WTC11 (cell line): ENCODE results near the gene KITLG. TPM values are rescaled to one million over a fixed set of nuclear protein-coding genes. Genes with fewer than 3 reads are reported as not detected.

ENCODE experiments used
- ATAC-seq: fragments of 200-7000 bp; cut with Tn5 transposase; 2 replicates; pipeline ENCODE4 v1.10.0; 2021; ENCODE audit warnings: mild to moderate bottlenecking, moderate library complexity
- CTCF ChIA-PET: fragments of 300-600 bp; sonication (Branson Sonifier 250); formaldehyde crosslinking; loops from one replicate; lab custom pipeline; 2021; ENCODE audit warnings: antibody characterized with exemption; lab: Charles Lee
- POLR2A ChIA-PET: fragments of 350-600 bp; sonication (Branson Sonifier 250); formaldehyde crosslinking; loops from one replicate; lab custom pipeline; 2021; ENCODE audit warnings: antibody characterized with exemption; lab: Charles Lee
- DNase-seq: peaks from one replicate; pipeline ENCODE4 v3.0.0; 2021; ENCODE audit warnings: low spot score
- H3K27ac Mint-ChIP-seq: 2 replicates; pipeline ENCODE4 v1.8.0; 2021; ENCODE audit warnings: mixed read lengths
- H3K27me3 Mint-ChIP-seq: 2 replicates; pipeline ENCODE4 v1.8.0; 2021; ENCODE audit warnings: low read depth, mild to moderate bottlenecking, moderate library complexity, mixed read lengths
- H3K36me3 Mint-ChIP-seq: 2 replicates; pipeline ENCODE4 v1.8.0; 2021; ENCODE audit warnings: mixed read lengths
- H3K4me1 Mint-ChIP-seq: 2 replicates; pipeline ENCODE4 v1.8.0; 2022; ENCODE audit warnings: mixed read lengths
- H3K4me3 Mint-ChIP-seq: 2 replicates; pipeline ENCODE4 v1.8.0; 2021; ENCODE audit warnings: mild to moderate bottlenecking, moderate library complexity, mixed read lengths
- H3K9me3 Mint-ChIP-seq: 2 replicates; pipeline ENCODE4 v1.8.0; 2021; ENCODE audit warnings: mixed read lengths
- ATF1 ChIP-seq: sonication (generic); formaldehyde crosslinking; IDR thresholded peaks from 2 replicates; pipeline ENCODE4 v1.8.1; 2023; ENCODE audit warnings: mild to moderate bottlenecking, moderate library complexity, missing genetic modification reagents
- FOXK1 ChIP-seq: sonication (generic); formaldehyde crosslinking; IDR thresholded peaks from 2 replicates; pipeline ENCODE4 v1.8.0; 2022; ENCODE audit warnings: mild to moderate bottlenecking, moderate library complexity, missing genetic modification reagents
- GTF2I ChIP-seq: fragments of 250-450 bp; sonication (Bioruptor Pico); conservative IDR thresholded peaks from 2 replicates; pipeline ENCODE4 v1.4.0; 2021; ENCODE audit warnings: mild to moderate bottlenecking
- ZBTB21 ChIP-seq: sonication (generic); formaldehyde crosslinking; IDR thresholded peaks from 2 replicates; pipeline ENCODE4 v1.8.1; 2023; ENCODE audit warnings: mild to moderate bottlenecking, missing genetic modification reagents, borderline replicate concordance
- ZNF121 ChIP-seq: sonication (generic); formaldehyde crosslinking; IDR thresholded peaks from 2 replicates; pipeline ENCODE4 v1.8.0; 2023; ENCODE audit warnings: missing genetic modification reagents
- ZNF138 ChIP-seq: sonication (generic); formaldehyde crosslinking; conservative IDR thresholded peaks from 2 replicates; pipeline ENCODE4 v1.8.1; 2022; ENCODE audit warnings: mild to moderate bottlenecking, moderate library complexity, missing genetic modification reagents
- total RNA-seq: library from RNA; stranded (reverse); gene quantifications from 3 replicates; pipeline ENCODE4 v1.2.3, GENCODE V29; 2021
- TF ChIP-seq, protein P1 (sequence below): sonication (generic); formaldehyde crosslinking; IDR thresholded peaks from 2 replicates; pipeline ENCODE4 v1.8.1; 2023; ENCODE audit warnings: mild to moderate bottlenecking, missing genetic modification reagents, borderline replicate concordance
- TF ChIP-seq, protein P2 (sequence below): fragments of 250-450 bp; sonication (Bioruptor Pico); IDR thresholded peaks from 2 replicates; pipeline ENCODE4 v1.8.0; 2021; ENCODE audit warnings: mild to moderate bottlenecking
- TF ChIP-seq, protein P3 (sequence below): sonication (generic); formaldehyde crosslinking; IDR thresholded peaks from 2 replicates; pipeline ENCODE4 v1.8.1; 2023; ENCODE audit warnings: mild to moderate bottlenecking, missing genetic modification reagents, moderate library complexity
- TF ChIP-seq, protein P4 (sequence below): sonication (generic); formaldehyde crosslinking; IDR thresholded peaks from 2 replicates; pipeline ENCODE4 v1.8.1; 2022; ENCODE audit warnings: mild to moderate bottlenecking, missing genetic modification reagents, moderate library complexity, borderline replicate concordance
- TF ChIP-seq, protein P5 (sequence below): sonication (generic); formaldehyde crosslinking; IDR thresholded peaks from 2 replicates; pipeline ENCODE4 v1.8.1; 2023; ENCODE audit warnings: mild to moderate bottlenecking, missing genetic modification reagents, moderate library complexity
- TF ChIP-seq, protein P6 (sequence below): sonication (generic); formaldehyde crosslinking; IDR thresholded peaks from 2 replicates; pipeline ENCODE4 v1.8.0; 2022; ENCODE audit warnings: mild to moderate bottlenecking, missing genetic modification reagents
- TF ChIP-seq, protein P7 (sequence below): sonication (generic); formaldehyde crosslinking; IDR thresholded peaks from 2 replicates; pipeline ENCODE4 v1.8.0; 2022; ENCODE audit warnings: mild to moderate bottlenecking, missing genetic modification reagents

KITLG gene
- total RNA-seq, 1 experiment from 2014 or later = 12.5 TPM

DNA sequence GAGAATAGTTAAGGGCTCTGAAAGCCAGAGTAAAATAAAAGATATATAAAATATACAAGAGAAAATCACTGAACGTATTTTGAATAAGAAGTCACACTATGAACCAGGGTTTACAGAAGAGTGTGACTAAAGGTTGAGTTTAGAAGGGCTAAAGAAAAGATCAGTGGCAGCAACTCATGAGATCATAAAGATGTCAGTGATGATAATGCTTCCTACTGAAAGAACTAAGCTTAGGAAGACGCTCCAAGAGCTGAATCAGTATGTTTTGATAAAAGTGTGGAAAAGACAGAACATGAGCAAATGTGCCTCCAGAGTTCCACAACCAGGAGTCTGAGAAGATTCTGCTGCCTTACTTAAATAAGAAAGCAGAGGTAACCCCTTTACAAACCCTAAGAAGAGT is 74.6 kb downstream of the KITLG start (continued):
- TF ChIP-seq, protein P1, sequence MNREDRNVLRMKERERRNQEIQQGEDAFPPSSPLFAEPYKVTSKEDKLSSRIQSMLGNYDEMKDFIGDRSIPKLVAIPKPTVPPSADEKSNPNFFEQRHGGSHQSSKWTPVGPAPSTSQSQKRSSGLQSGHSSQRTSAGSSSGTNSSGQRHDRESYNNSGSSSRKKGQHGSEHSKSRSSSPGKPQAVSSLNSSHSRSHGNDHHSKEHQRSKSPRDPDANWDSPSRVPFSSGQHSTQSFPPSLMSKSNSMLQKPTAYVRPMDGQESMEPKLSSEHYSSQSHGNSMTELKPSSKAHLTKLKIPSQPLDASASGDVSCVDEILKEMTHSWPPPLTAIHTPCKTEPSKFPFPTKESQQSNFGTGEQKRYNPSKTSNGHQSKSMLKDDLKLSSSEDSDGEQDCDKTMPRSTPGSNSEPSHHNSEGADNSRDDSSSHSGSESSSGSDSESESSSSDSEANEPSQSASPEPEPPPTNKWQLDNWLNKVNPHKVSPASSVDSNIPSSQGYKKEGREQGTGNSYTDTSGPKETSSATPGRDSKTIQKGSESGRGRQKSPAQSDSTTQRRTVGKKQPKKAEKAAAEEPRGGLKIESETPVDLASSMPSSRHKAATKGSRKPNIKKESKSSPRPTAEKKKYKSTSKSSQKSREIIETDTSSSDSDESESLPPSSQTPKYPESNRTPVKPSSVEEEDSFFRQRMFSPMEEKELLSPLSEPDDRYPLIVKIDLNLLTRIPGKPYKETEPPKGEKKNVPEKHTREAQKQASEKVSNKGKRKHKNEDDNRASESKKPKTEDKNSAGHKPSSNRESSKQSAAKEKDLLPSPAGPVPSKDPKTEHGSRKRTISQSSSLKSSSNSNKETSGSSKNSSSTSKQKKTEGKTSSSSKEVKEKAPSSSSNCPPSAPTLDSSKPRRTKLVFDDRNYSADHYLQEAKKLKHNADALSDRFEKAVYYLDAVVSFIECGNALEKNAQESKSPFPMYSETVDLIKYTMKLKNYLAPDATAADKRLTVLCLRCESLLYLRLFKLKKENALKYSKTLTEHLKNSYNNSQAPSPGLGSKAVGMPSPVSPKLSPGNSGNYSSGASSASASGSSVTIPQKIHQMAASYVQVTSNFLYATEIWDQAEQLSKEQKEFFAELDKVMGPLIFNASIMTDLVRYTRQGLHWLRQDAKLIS (CRISPR knock-in tag) = no peak
- no peak for TF ChIP-seq ZNF138 (CRISPR knock-in tag)
- TF ChIP-seq, protein P2, sequence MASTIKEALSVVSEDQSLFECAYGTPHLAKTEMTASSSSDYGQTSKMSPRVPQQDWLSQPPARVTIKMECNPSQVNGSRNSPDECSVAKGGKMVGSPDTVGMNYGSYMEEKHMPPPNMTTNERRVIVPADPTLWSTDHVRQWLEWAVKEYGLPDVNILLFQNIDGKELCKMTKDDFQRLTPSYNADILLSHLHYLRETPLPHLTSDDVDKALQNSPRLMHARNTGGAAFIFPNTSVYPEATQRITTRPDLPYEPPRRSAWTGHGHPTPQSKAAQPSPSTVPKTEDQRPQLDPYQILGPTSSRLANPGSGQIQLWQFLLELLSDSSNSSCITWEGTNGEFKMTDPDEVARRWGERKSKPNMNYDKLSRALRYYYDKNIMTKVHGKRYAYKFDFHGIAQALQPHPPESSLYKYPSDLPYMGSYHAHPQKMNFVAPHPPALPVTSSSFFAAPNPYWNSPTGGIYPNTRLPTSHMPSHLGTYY (CRISPR knock-in tag) = no peak
- TF ChIP-seq ZBTB21 (CRISPR knock-in tag) = no peak
- TF ChIP-seq, protein P3, sequence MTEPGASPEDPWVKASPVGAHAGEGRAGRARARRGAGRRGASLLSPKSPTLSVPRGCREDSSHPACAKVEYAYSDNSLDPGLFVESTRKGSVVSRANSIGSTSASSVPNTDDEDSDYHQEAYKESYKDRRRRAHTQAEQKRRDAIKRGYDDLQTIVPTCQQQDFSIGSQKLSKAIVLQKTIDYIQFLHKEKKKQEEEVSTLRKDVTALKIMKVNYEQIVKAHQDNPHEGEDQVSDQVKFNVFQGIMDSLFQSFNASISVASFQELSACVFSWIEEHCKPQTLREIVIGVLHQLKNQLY (CRISPR knock-in tag) = no peak
- no peak for TF ChIP-seq GTF2I (CRISPR knock-in tag)
- TF ChIP-seq, protein P4, sequence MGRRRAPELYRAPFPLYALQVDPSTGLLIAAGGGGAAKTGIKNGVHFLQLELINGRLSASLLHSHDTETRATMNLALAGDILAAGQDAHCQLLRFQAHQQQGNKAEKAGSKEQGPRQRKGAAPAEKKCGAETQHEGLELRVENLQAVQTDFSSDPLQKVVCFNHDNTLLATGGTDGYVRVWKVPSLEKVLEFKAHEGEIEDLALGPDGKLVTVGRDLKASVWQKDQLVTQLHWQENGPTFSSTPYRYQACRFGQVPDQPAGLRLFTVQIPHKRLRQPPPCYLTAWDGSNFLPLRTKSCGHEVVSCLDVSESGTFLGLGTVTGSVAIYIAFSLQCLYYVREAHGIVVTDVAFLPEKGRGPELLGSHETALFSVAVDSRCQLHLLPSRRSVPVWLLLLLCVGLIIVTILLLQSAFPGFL (CRISPR knock-in tag) = no peak
- TF ChIP-seq, protein P5, sequence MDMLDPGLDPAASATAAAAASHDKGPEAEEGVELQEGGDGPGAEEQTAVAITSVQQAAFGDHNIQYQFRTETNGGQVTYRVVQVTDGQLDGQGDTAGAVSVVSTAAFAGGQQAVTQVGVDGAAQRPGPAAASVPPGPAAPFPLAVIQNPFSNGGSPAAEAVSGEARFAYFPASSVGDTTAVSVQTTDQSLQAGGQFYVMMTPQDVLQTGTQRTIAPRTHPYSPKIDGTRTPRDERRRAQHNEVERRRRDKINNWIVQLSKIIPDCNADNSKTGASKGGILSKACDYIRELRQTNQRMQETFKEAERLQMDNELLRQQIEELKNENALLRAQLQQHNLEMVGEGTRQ (CRISPR knock-in tag) = no peak
- no peak for TF ChIP-seq FOXK1 (CRISPR knock-in tag)
- TF ChIP-seq, protein P6, sequence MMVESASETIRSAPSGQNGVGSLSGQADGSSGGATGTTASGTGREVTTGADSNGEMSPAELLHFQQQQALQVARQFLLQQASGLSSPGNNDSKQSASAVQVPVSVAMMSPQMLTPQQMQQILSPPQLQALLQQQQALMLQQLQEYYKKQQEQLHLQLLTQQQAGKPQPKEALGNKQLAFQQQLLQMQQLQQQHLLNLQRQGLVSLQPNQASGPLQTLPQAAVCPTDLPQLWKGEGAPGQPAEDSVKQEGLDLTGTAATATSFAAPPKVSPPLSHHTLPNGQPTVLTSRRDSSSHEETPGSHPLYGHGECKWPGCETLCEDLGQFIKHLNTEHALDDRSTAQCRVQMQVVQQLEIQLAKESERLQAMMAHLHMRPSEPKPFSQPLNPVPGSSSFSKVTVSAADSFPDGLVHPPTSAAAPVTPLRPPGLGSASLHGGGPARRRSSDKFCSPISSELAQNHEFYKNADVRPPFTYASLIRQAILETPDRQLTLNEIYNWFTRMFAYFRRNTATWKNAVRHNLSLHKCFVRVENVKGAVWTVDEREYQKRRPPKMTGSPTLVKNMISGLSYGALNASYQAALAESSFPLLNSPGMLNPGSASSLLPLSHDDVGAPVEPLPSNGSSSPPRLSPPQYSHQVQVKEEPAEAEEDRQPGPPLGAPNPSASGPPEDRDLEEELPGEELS (CRISPR knock-in tag) = no peak
- TF ChIP-seq ATF1 (CRISPR knock-in tag) = no peak

DNA sequence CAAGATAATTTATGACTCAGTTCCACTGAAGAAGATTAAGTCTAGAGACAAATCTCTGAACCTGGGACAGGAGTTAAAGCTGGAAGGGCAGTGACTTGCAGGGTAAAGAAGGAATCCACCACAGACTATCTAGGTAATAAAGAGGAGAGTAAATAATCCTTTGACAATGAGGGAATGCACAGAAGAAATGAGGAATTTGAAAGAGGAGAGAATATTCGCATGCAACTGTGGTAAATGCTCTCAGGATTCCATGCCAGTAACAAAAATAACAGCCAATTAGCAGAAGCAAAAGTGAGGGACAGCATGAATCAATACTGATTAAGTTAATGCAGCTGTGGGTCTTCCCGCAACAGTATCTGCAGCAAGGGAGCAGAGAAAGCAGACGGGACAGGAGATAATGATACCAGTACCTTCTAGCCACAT is 77.0 kb downstream of the KITLG start:
- no peaks in the 10 kb centered on the region for H3K9me3 Mint-ChIP-seq

More for the DNA sequence above, 77.0 kb downstream of the KITLG start:
- CTCF ChIA-PET = no interaction called here
- TF ChIP-seq, protein P7, sequence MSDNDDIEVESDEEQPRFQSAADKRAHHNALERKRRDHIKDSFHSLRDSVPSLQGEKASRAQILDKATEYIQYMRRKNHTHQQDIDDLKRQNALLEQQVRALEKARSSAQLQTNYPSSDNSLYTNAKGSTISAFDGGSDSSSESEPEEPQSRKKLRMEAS (CRISPR knock-in tag) = no peak
- peak; percentile 94 for TF ChIP-seq ZNF121 (CRISPR knock-in tag)
- Mint-ChIP-seq H3K4me3 (no peak overlapping the region), H3K36me3 (peaks cover 3% of the 10 kb centered on the region; the same call in 1 of the 2 replicates), H3K27ac (peak overlapping the region; percentile 72), H3K27me3 (no peaks in the 10 kb centered on the region), H3K4me1 (peaks cover 21% of the 10 kb centered on the region)
- POLR2A ChIA-PET = no interaction called here
- DNase-seq (no peak), ATAC-seq (peak; percentile 52)
